WERI-Rb-1 (cell line): ENCODE measurements around the gene KLHL6.

Source experiments
- DNase-seq: peaks from one replicate; pipeline ENCODE4 v3.0.0-alpha.2; 2020
- H3K27ac ChIP-seq: fragments of 250-450 bp; sonication (Bioruptor Pico); 2 replicates; pipeline ENCODE4 v1.5.1; 2020; ENCODE audit warnings: mild to moderate bottlenecking, moderate library complexity
- H3K27me3 ChIP-seq: fragments of 250-450 bp; sonication (Bioruptor Pico); 2 replicates; pipeline ENCODE4 v1.5.1; 2021; ENCODE audit warnings: mild to moderate bottlenecking, low read depth, moderate library complexity; ENCODE audit not compliant: insufficient read depth, severe bottlenecking
- H3K36me3 ChIP-seq: fragments of 250-450 bp; sonication (Bioruptor Pico); 2 replicates; pipeline ENCODE4 v1.5.1; 2020; ENCODE audit warnings: mild to moderate bottlenecking, moderate library complexity
- H3K4me3 ChIP-seq: 2 replicates; pipeline ENCODE4 v1.5.1; 2011; ENCODE audit warnings: low read depth, mild to moderate bottlenecking, control low read depth, low read length
- H3K9me3 ChIP-seq: fragments of 250-450 bp; sonication (Bioruptor Pico); 2 replicates; pipeline ENCODE4 v1.5.1; 2021; ENCODE audit warnings: mild to moderate bottlenecking, moderate library complexity; ENCODE audit not compliant: severe bottlenecking
- CTCF ChIP-seq: IDR thresholded peaks from 2 replicates; pipeline ENCODE4 v1.5.1; 2011; ENCODE audit warnings: low read depth, mild to moderate bottlenecking, control low read depth, inconsistent platforms, low read length

The KLHL6 gene

GRCh38 chr3:183555541-183556081 lies at the start of gene KLHL6:
Gene KLHL6 (minus strand): TSS chr3:183555706. CDS start chr3:183555653, 53 bp downstream.
- H3K27me3 ChIP-seq: no peaks in the 10 kb centered on the region
- no peak for DNase-seq
- H3K9me3 ChIP-seq: no peaks in the 10 kb centered on the region
- no peak for TF ChIP-seq CTCF
- no peak within 1 kb of the TSS for H3K4me3 ChIP-seq
- H3K27ac ChIP-seq: no peak within 1 kb of the TSS
- no peaks in the 10 kb centered on the region for H3K36me3 ChIP-seq

- Histone ChIP-seq H3K36me3 (no peaks in the 10 kb centered on the region), H3K27me3 (no peaks in the 10 kb centered on the region), H3K27ac (no peak overlapping the region), H3K4me3 (no peak overlapping the region), H3K9me3 (peaks cover 9% of the 10 kb centered on the region)
- no peak for DNase-seq
- no peak for TF ChIP-seq CTCF
These were observed 42.5 kb upstream of the KLHL6 start for GRCh38 chr3:183597959-183598358.

- Histone ChIP-seq H3K9me3 (peaks cover 9% of the 10 kb centered on the region), H3K27ac (no peak overlapping the region), H3K36me3 (no peaks in the 10 kb centered on the region), H3K4me3 (no peak overlapping the region), H3K27me3 (no peaks in the 10 kb centered on the region)
- no peak for DNase-seq
- no peak for TF ChIP-seq CTCF
These were observed 39.1 kb upstream of the KLHL6 start for GRCh38 chr3:183594636-183595035.

GRCh38 chr3:183592821-183593220 lies 37.3 kb upstream of the KLHL6 start:
- no peak overlapping the region for H3K27ac ChIP-seq
- DNase-seq: no peak
- H3K36me3 ChIP-seq: no peaks in the 10 kb centered on the region
- H3K4me3 ChIP-seq: no peak overlapping the region
- peaks cover 5% of the 10 kb centered on the region for H3K9me3 ChIP-seq
- H3K27me3 ChIP-seq: no peaks in the 10 kb centered on the region
- no peak for TF ChIP-seq CTCF

GRCh38 chr3:183591881-183592521 lies 36.5 kb upstream of the KLHL6 start:
- Histone ChIP-seq H3K27ac (no peak overlapping the region), H3K27me3 (no peaks in the 10 kb centered on the region), H3K4me3 (no peak overlapping the region), H3K9me3 (no peaks in the 10 kb centered on the region), H3K36me3 (no peaks in the 10 kb centered on the region)
- TF ChIP-seq CTCF: no peak
- no peak for DNase-seq

GRCh38 chr3:183590442-183590841 lies 34.9 kb upstream of the KLHL6 start:
- DNase-seq: no peak
- Histone ChIP-seq H3K27me3 (no peaks in the 10 kb centered on the region), H3K27ac (no peak overlapping the region)

More at GRCh38 chr3:183590442-183590841, 34.9 kb upstream of the KLHL6 start:
- Histone ChIP-seq H3K9me3 (no peaks in the 10 kb centered on the region), H3K36me3 (no peaks in the 10 kb centered on the region), H3K4me3 (no peak overlapping the region)
- no peak for TF ChIP-seq CTCF
